Lower lobe of right lung (tissue), 2 donors: ENCODE measurements around the gene EEA1. TPM values are rescaled to one million over a fixed set of nuclear protein-coding genes. Genes with fewer than 3 reads are reported as not detected.

Source experiments
- ATAC-seq, 2 donors: fragments of 200-7000 bp; cut with Tn5 transposase; one replicate each; pipeline ENCODE4 v1.9.1; 2020 to 2022; ENCODE audit warnings: mild to moderate bottlenecking in 2 of 2, moderate library complexity in 2 of 2
- DNase-seq: peaks from one replicate; pipeline ENCODE4 v3.0.0-alpha.2; 2020
- H3K27ac ChIP-seq: fragments of 200-600 bp; one replicate; pipeline ENCODE4 v1.8.0; 2022
- H3K27me3 ChIP-seq: fragments of 200-600 bp; one replicate; pipeline ENCODE4 v1.8.0; 2022; ENCODE audit warnings: low read depth
- H3K36me3 ChIP-seq: fragments of 200-600 bp; one replicate; pipeline ENCODE4 v1.8.0; 2022; ENCODE audit warnings: mild to moderate bottlenecking
- H3K4me1 ChIP-seq: fragments of 200-600 bp; one replicate; pipeline ENCODE4 v1.8.0; 2022
- H3K4me3 ChIP-seq: fragments of 200-600 bp; one replicate; pipeline ENCODE4 v1.8.0; 2022; ENCODE audit warnings: mild to moderate bottlenecking
- H3K9me3 ChIP-seq: fragments of 200-600 bp; one replicate; pipeline ENCODE4 v1.8.0; 2022
- CTCF ChIP-seq: fragments of 200-600 bp; IDR thresholded peaks from one replicate; pipeline ENCODE4 v1.8.0; 2022; ENCODE audit warnings: antibody characterized with exemption, mild to moderate bottlenecking
- intact Hi-C: fragments of 100-400 bp; cut with DNase I; formaldehyde crosslinking; loops from one replicate; pipeline ENCODE4 v1.11.0; 2022
- total RNA-seq: library from RNA; stranded (reverse); fragmentation: NEBNext Ultra II Directional; extraction: Animal tissue kit (Norgen Biotek cat#: 25700); gene quantifications from one replicate; pipeline ENCODE4 v1.2.1, GENCODE V29; 2021
- donor health status: DM: no; HTN: yes; CAD: no; lungs with severe emphysema.

Gene EEA1
- total RNA-seq, 1 donor from 2014 or later: 33.5 TPM

DNA sequence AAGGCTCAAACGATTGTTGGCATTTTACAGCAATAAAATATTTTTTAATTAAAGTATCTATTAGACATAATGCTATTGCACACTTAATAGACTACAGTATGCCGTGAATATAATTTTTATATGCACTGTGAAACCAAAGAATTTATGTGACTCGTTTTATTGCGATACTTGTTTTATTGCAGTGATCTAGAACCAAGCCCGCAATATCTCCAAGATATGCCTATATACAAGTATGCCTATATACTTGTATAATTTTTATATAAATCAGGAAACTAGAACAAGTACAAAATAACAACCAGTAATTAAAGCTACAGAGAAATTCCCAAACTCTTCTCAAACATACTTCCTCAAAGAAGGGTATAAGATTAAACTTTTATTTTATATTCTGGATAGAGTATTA lies 31.3 kb downstream of the EEA1 start:
- Histone ChIP-seq H3K27me3 (no peaks in the 10 kb centered on the region), H3K4me1 (peaks cover 28% of the 10 kb centered on the region), H3K4me3 (no peak overlapping the region), H3K27ac (no peak overlapping the region), H3K36me3 (peaks cover 6% of the 10 kb centered on the region), H3K9me3 (no peaks in the 10 kb centered on the region)
- no peak for TF ChIP-seq CTCF
- intact Hi-C loops: no loop called here
- ATAC-seq (no peak), DNase-seq (no peak)

DNA sequence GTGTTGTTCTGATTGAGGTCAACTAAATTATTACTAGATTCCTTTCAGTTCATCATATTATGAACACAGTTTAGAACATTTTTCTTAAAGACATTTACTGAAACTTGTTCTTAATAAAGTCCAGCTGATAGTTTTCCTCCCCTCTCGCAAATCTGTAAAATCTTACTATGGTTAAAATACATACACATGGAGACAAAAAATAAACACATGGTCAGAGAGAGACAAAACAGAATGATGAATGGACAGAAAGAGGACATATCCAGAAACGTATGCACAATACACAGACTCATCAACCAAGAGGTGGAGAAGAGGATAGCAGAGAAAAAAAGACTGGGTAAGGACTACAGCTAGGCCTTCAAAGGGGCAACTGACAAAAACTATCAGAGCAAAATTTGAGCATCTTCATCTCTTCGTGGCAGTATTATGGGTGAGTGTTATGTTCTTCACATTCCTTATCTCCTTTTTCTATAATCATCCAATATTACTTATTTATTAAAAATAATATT lies 38.4 kb downstream of the EEA1 start:
- no peaks in the 10 kb centered on the region for H3K27me3 ChIP-seq
- DNase-seq (no peak), ATAC-seq (no peak)
- H3K27ac ChIP-seq: no peak overlapping the region
- H3K9me3 ChIP-seq: no peaks in the 10 kb centered on the region
- no peak overlapping the region for H3K4me3 ChIP-seq
- TF ChIP-seq CTCF: no peak
- intact Hi-C loops: no loop called here
- peaks cover under 1% of the 10 kb centered on the region for H3K36me3 ChIP-seq
- H3K4me1 ChIP-seq: peaks cover 4% of the 10 kb centered on the region

DNA sequence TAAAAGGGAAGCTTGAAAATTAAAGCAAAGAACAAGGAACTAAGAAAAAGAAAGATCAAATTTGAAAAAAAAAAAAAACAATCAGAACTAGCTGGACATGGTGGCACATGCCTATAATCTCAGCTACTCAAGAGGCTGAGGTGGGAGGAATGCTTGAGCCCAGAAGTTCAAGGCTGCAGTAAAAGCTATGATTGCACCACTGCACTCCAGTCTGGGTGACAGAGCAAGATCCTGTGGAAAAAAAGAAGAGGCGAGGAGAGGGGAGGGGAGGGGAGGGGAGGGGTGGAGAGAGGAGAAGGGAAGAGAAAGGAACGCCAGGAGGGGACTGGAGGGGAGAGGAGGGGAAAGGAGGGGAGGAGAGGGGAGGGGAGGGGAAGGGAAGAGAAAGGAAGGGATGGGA lies 43.0 kb downstream of the EEA1 start:
- Histone ChIP-seq H3K9me3 (no peaks in the 10 kb centered on the region), H3K36me3 (peaks cover 8% of the 10 kb centered on the region), H3K4me3 (no peak overlapping the region), H3K27ac (no peak overlapping the region), H3K4me1 (no peaks in the 10 kb centered on the region), H3K27me3 (no peaks in the 10 kb centered on the region)
- intact Hi-C loops: no loop called here
- TF ChIP-seq CTCF: no peak
- ATAC-seq: no peak
- no peak for DNase-seq

- DNase-seq (no peak), ATAC-seq (no peak)
- Histone ChIP-seq H3K4me3 (no peak overlapping the region), H3K27me3 (no peaks in the 10 kb centered on the region), H3K27ac (no peak overlapping the region), H3K36me3 (peaks cover 16% of the 10 kb centered on the region), H3K9me3 (no peaks in the 10 kb centered on the region), H3K4me1 (no peaks in the 10 kb centered on the region)
- TF ChIP-seq CTCF: no peak
- intact Hi-C loops: no loop called here
Observed at GRCh38 chr12:92879698-92880322, 49.3 kb downstream of the EEA1 start.

DNA sequence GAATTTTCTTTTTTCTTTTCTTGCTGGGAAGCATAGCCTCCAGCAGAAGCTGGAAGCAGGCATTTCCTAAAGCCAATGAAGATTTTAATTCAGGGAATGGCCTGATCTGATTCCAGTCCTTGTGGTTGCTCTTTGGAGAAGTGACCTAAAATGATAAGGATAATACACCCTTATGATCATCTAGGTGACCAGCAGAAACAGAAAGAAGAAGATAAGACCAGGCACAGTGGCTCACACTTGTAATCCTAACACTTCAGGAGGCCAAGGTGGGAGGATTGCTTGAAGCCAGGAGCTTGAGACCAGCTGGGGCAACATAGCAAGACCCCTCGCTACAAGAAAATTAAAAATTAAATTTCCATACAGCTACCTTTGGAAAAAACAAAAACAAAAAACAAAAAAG lies 51.2 kb downstream of the EEA1 start:
- Histone ChIP-seq H3K4me3 (no peak overlapping the region), H3K27me3 (no peaks in the 10 kb centered on the region), H3K36me3 (peaks cover 8% of the 10 kb centered on the region), H3K9me3 (no peaks in the 10 kb centered on the region), H3K27ac (no peak overlapping the region), H3K4me1 (no peaks in the 10 kb centered on the region)
- intact Hi-C loops: no loop called here
- no peak for DNase-seq
- no peak for TF ChIP-seq CTCF
- no peak for ATAC-seq
